ENCODE measurements around the gene ANO2.

Gene ANO2

DNA sequence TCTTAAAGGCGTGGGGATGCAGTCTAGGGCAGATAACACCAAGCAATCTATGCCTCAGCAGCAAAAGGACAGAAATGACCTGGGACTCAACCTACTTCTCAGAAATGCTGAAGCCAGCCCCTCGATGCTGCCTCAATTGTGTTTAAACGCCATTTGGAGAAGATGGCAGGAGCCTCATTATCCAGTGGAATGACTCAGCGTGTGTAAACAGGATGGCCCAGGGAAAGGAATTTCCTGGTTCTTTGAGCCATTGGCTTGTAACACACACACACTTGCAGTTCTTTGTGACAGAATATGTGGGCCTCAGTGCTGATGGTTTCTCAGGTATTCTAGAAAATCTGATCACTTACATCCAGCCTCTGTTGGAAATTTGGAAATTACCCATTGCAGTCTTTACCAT, 358.9 kb downstream of the ANO2 start:
- H3K27ac ChIP-seq = no peak overlapping the region
- no peaks in the 10 kb centered on the region for H3K27me3 ChIP-seq
- no peaks in the 10 kb centered on the region for H3K36me3 ChIP-seq
- no peak for DNase-seq
- H3K9me3 ChIP-seq = no peaks in the 10 kb centered on the region
- TF ChIP-seq, protein P1, sequence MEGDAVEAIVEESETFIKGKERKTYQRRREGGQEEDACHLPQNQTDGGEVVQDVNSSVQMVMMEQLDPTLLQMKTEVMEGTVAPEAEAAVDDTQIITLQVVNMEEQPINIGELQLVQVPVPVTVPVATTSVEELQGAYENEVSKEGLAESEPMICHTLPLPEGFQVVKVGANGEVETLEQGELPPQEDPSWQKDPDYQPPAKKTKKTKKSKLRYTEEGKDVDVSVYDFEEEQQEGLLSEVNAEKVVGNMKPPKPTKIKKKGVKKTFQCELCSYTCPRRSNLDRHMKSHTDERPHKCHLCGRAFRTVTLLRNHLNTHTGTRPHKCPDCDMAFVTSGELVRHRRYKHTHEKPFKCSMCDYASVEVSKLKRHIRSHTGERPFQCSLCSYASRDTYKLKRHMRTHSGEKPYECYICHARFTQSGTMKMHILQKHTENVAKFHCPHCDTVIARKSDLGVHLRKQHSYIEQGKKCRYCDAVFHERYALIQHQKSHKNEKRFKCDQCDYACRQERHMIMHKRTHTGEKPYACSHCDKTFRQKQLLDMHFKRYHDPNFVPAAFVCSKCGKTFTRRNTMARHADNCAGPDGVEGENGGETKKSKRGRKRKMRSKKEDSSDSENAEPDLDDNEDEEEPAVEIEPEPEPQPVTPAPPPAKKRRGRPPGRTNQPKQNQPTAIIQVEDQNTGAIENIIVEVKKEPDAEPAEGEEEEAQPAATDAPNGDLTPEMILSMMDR (IDR thresholded peaks at IDR 0.05) = no peak
- H3K4me1 ChIP-seq = peaks cover 0 to 18% (median under 1%) of the 10 kb centered on the region in 4 donors
- intact Hi-C loops (cut with DNase I; ENCODE audit: low total_unique reads) = no loop called here
- H3K4me3 ChIP-seq = no peak overlapping the region

DNA sequence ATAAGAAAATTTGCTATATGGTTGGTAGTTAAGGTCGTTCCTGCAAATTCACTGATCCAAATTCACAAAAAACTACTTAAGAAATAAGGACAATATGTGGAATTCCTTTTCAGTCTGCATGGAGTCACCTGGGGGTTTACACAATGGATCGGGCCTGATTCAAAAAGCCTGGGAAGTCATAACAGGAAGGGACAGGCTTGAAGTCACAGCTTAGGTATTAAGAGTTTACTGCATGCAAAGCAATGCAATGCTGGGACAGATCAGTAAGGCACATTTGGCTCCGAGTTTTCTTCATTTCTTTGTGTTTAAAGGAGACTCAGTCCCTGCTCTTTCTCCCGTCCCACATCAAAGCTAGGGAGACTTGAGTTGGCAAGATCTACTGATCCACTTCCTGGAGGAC, 359.9 kb downstream of the ANO2 start:
- Histone ChIP-seq H3K4me1 (peaks cover 0 to 23% (median 5%) of the 10 kb centered on the region in 4 donors), H3K27me3 (no peaks in the 10 kb centered on the region), H3K27ac (no peak overlapping the region), H3K9me3 (no peaks in the 10 kb centered on the region), H3K4me3 (no peak overlapping the region), H3K36me3 (no peaks in the 10 kb centered on the region)
- intact Hi-C loops (cut with DNase I; ENCODE audit: low total_unique reads) = no loop called here
- TF ChIP-seq, protein P1 (IDR thresholded peaks at IDR 0.05) = no peak
- no peak for DNase-seq

DNA sequence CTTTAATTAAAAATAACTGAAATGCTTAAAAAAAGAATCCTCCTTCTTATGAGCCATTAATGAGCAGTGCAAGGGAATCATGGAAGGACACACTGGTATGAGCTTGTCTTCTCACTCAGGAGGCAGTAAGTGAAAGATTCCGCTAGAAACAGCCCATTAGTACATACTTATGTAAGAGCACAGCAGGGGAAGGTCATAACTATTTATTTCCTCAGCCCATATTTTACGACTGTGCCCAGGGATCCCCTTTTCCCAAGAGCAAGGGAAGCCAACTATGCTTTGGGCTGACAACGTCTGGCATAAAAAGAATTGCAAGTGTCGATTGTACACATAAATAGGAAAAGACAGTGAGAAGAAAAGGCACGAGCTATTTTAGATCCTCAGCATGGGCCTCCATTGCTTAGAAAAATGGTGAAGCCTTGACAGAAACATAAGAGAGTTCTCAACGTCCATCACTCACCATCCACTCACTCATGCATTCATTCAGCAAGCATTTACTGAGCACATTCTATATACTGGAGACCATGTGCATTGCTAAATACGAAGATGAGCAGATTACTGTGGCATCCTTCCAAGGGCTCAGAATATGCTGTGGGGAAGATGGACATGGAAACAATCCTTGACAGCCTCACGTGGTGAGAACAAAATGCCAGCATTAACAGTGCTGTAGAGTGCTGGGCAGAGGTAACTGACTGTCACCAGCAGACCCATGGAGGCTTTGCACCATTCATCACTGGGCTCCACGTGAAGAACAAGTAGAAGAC, 360.5 kb downstream of the ANO2 start:
- Histone ChIP-seq H3K4me3 (no peak overlapping the region), H3K9me3 (no peaks in the 10 kb centered on the region), H3K27ac (no peak overlapping the region), H3K36me3 (no peaks in the 10 kb centered on the region), H3K27me3 (no peaks in the 10 kb centered on the region), H3K4me1 (peaks cover 0 to 23% (median 5%) of the 10 kb centered on the region in 4 donors)
- TF ChIP-seq, protein P1 (IDR thresholded peaks at IDR 0.05) = no peak
- no peak for DNase-seq
- intact Hi-C loops (cut with DNase I; ENCODE audit: low total_unique reads) = no loop called here

DNA sequence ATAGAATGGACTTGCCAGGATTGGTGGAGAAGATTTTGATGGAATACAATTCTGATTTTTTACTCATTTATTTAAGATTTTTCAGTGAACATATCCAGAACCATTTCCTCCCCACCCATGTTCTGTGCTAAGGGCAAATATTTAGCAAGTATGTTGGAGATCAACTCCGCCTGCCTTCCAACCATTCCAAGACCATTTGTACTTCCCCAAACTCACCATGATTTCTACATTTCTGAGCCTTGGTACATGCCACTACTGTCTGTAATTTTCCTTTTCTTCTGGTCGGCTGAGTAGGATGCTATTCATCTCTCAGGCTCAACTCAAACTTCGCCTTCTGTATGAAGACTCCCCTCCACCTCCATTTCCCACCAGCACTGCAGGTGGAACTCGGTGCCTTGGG, 362.5 kb downstream of the ANO2 start:
- H3K4me3 ChIP-seq = no peak overlapping the region
- no peak overlapping the region for H3K27ac ChIP-seq
- peaks cover 0 to 23% (median 5%) of the 10 kb centered on the region in 4 donors for H3K4me1 ChIP-seq
- intact Hi-C loops (cut with DNase I; ENCODE audit: low total_unique reads) = no loop called here
- TF ChIP-seq, protein P1 (IDR thresholded peaks at IDR 0.05) = no peak
- no peak for DNase-seq
- no peaks in the 10 kb centered on the region for H3K36me3 ChIP-seq
- no peaks in the 10 kb centered on the region for H3K9me3 ChIP-seq
- H3K27me3 ChIP-seq = peaks cover 0 to 3% of the 10 kb centered on the region in 2 donors

DNA sequence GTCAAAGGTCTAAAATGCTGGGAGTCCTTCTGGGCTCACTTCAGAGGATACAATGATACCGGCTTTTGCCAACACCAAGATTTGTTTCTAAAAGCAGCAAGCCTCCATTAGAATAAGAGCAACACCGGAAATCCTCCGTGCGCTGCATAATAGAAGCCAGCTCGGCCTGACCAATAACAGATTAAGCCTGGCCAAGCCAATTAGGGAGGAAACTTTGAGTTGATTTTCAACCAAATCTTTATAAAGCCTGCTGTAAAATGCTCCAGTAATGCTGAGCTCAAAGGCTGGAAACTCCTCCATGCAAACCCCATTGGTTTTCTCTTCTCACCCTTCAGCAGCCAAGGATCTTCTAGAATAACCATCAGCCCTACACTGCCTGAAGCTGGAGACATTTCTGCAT, 363.0 kb downstream of the ANO2 start:
- no peak overlapping the region for H3K4me3 ChIP-seq
- H3K4me1 ChIP-seq = peaks cover 0 to 23% (median 5%) of the 10 kb centered on the region in 4 donors
- TF ChIP-seq, protein P1 (IDR thresholded peaks at IDR 0.05) = no peak
- H3K9me3 ChIP-seq = no peaks in the 10 kb centered on the region
- H3K27me3 ChIP-seq = peaks cover 0 to 3% of the 10 kb centered on the region in 2 donors
- DNase-seq = no peak
- H3K27ac ChIP-seq = no peak overlapping the region
- H3K36me3 ChIP-seq = no peaks in the 10 kb centered on the region
- intact Hi-C loops (cut with DNase I; ENCODE audit: low total_unique reads) = no loop called here
